ENCODE data around the gene DYNC1LI1. TPM values are rescaled to one million over a fixed set of nuclear protein-coding genes. Genes with fewer than 3 reads are reported as not detected.

DYNC1LI1 gene
- total RNA-seq, 1 experiment from 2014 or later = 56.2 TPM

DNA sequence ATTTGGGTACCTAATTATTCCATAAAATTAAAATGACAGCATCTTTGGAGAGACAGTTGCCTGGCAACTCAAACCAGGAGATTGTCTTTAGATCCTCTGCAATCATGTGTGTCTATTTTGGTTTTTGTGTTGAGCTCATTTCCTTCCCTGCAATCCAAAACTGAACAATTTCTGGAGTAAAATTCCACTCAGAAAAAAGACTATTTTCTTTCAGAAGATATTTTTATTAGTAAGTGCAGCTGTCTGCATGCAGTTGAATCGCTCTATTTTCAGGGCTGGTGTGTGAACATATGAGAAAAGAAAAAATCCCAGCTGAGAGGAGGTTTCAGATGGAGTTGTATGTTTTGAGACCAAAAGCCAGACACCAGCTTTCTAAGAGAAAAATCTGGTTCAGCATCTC lies 41.9 kb upstream of the DYNC1LI1 start:
- Histone ChIP-seq H3K79me2 (ENCODE audit: insufficient read depth, low read length) (no peaks in the 10 kb centered on the region), H3K14ac (ENCODE audit: insufficient read depth, low read length) (no peak overlapping the region), H3K4ac (ENCODE audit: low read depth, low read length) (no peak overlapping the region), H3K18ac (ENCODE audit: insufficient read length, low read depth, low read length) (no peak overlapping the region), H2AFZ (ENCODE audit: low read length) (no peak overlapping the region), H2AK5ac (ENCODE audit: insufficient read length, low read length) (no peak overlapping the region), H3K56ac (ENCODE audit: insufficient read length, low read depth, low read length) (no peak overlapping the region), H3T11ph (ENCODE audit: low read length) (no peak overlapping the region), H4K91ac (ENCODE audit: insufficient read length, low read depth, low read length) (no peak overlapping the region), H2BK5ac (ENCODE audit: insufficient read length, low read length) (no peak overlapping the region), H3K9me3 (ENCODE audit: control insufficient read depth, low read depth, low read length) (no peaks in the 10 kb centered on the region), H2BK15ac (ENCODE audit: low read depth, low read length) (no peak overlapping the region), H3K27me3 (ENCODE audit: insufficient read depth, low read length) (no peaks in the 10 kb centered on the region), H4K5ac (ENCODE audit: insufficient read length, low read depth, low read length) (no peak overlapping the region), H3K23ac (ENCODE audit: insufficient read length, low read depth, low read length) (no peak overlapping the region), H3K79me1 (ENCODE audit: insufficient read depth, low read depth, low read length, poor library complexity, severe bottlenecking) (no peaks in the 10 kb centered on the region), H3K4me2 (ENCODE audit: insufficient read depth, insufficient read length, low read length) (no peak overlapping the region), H3K27ac (ENCODE audit: insufficient read length, low read depth, low read length) (no peak overlapping the region), H2BK12ac (ENCODE audit: insufficient read length, low read depth, low read length) (no peak overlapping the region), H4K8ac (replicated peaks; ENCODE audit: insufficient read length, low read depth, low read length) (no peak overlapping the region), H3K9ac (ENCODE audit: extremely low read depth, insufficient read length, low read length) (no peak overlapping the region), H3K23me2 (ENCODE audit: insufficient read length, low read depth, low read length, poor library complexity, severe bottlenecking) (no peaks in the 10 kb centered on the region), H3K4me1 (ENCODE audit: insufficient read depth, low read length) (peaks cover 2% of the 10 kb centered on the region; the same call in 1 of the 2 replicates), H2BK120ac (ENCODE audit: low read depth, low read length, poor library complexity, severe bottlenecking) (no peak overlapping the region), H2BK20ac (ENCODE audit: low read depth, low read length, poor library complexity, severe bottlenecking) (no peak overlapping the region), H4K20me1 (ENCODE audit: control insufficient read depth, insufficient read depth, insufficient read length) (no peaks in the 10 kb centered on the region)
- H3K4me3 Mint-ChIP-seq = no peak overlapping the region
- no peak for DNase-seq
- TF ChIP-seq, protein P1, sequence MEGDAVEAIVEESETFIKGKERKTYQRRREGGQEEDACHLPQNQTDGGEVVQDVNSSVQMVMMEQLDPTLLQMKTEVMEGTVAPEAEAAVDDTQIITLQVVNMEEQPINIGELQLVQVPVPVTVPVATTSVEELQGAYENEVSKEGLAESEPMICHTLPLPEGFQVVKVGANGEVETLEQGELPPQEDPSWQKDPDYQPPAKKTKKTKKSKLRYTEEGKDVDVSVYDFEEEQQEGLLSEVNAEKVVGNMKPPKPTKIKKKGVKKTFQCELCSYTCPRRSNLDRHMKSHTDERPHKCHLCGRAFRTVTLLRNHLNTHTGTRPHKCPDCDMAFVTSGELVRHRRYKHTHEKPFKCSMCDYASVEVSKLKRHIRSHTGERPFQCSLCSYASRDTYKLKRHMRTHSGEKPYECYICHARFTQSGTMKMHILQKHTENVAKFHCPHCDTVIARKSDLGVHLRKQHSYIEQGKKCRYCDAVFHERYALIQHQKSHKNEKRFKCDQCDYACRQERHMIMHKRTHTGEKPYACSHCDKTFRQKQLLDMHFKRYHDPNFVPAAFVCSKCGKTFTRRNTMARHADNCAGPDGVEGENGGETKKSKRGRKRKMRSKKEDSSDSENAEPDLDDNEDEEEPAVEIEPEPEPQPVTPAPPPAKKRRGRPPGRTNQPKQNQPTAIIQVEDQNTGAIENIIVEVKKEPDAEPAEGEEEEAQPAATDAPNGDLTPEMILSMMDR (conservative IDR thresholded peaks at IDR 0.05) = no peak
- H3K27ac Mint-ChIP-seq = no peak overlapping the region
- peaks cover 14 to 16% of the 10 kb centered on the region in 2 experiments for H3K4me1 Mint-ChIP-seq
- H3K9me3 Mint-ChIP-seq = no peaks in the 10 kb centered on the region
- no peaks in the 10 kb centered on the region; the same call in 1 of the 2 replicates for H3K27me3 Mint-ChIP-seq (ENCODE audit: low read depth)
- no CpG with 5 or more reads among the region's 1 CpG for WGBS (ENCODE audit: extremely low coverage, insufficient read length, low lambda C conversion rate)
- H3K36me3 Mint-ChIP-seq (ENCODE audit: insufficient read depth in 1 of 3, low read depth in 3 of 3) = no peaks in the 10 kb centered on the region

Measured in H9 (cell line).